CD4-positive, alpha-beta T cell (primary cell): ENCODE data around the gene MYRIP. TPM values are rescaled to one million over a fixed set of nuclear protein-coding genes. Genes with fewer than 3 reads are reported as not detected.
"Not testable (repeated sequence)": the region's sequence is repeated elsewhere in the genome, so short reads cannot be mapped to it uniquely, and the experiment has no call there.

Source experiments
- ATAC-seq: fragments of 200-7000 bp; cut with Tn5 transposase; one replicate; pipeline ENCODE4 v1.10.0; 2022; ENCODE audit warnings: mild to moderate bottlenecking; ENCODE audit not compliant: poor library complexity
- CTCF ChIA-PET: fragments of 350-600 bp; sonication (Branson Sonifier 250); formaldehyde crosslinking; loops from one replicate; lab custom pipeline; 2021; ENCODE audit warnings: antibody characterized with exemption, inconsistent platforms; lab: Charles Lee
- POLR2A ChIA-PET: fragments of 350-600 bp; sonication (Branson Sonifier 250); formaldehyde crosslinking; loops from one replicate; lab custom pipeline; 2021; ENCODE audit warnings: antibody characterized with exemption, inconsistent platforms; lab: Charles Lee
- DNase-seq, 14 experiments: peaks; one replicate each; pipeline ENCODE4 v3.0.0-alpha.2; 2013 to 2020; ENCODE audit warnings: mixed read lengths in 2 of 14
- H3K27ac ChIP-seq, 2 donors: one replicate each; pipeline versions ENCODE4 v1.5.1 to v1.7.0; 2013; ENCODE audit warnings: low read length in 2 of 2, low read depth in 1 of 2, mild to moderate bottlenecking in 1 of 2
- H3K27me3 ChIP-seq, 2 experiments: 1 replicate in 1 of 2; 2 replicates in 1 of 2; pipeline versions ENCODE4 v1.6.1 to v1.7.0; 2013; ENCODE audit warnings: low read length in 2 of 2, control low read depth in 1 of 2, mild to moderate bottlenecking in 1 of 2, moderate library complexity in 1 of 2; ENCODE audit not compliant: insufficient read depth in 2 of 2, control insufficient read depth in 1 of 2
- H3K36me3 ChIP-seq: one replicate; pipeline ENCODE4 v1.6.1; 2013; ENCODE audit warnings: low read length, control low read depth; ENCODE audit not compliant: insufficient read depth
- H3K4me1 ChIP-seq: one replicate; pipeline ENCODE4 v1.6.1; 2013; ENCODE audit warnings: low read length, control low read depth; ENCODE audit not compliant: insufficient read depth
- H3K4me3 ChIP-seq: one replicate; pipeline ENCODE4 v1.5.1; 2013; ENCODE audit warnings: mild to moderate bottlenecking, low read length, moderate library complexity
- H3K9me3 ChIP-seq, 2 experiments: 1 replicate in 1 of 2; 2 replicates in 1 of 2; pipeline versions ENCODE4 v1.6.1 to v1.7.0; 2013; ENCODE audit warnings: low read length in 2 of 2, mild to moderate bottlenecking in 2 of 2, control low read depth in 1 of 2, moderate library complexity in 1 of 2; ENCODE audit not compliant: control insufficient read depth in 1 of 2, insufficient read depth in 1 of 2
- H3K27ac Mint-ChIP-seq: one replicate; pipeline ENCODE4 v1.8.0; 2020; ENCODE audit warnings: mixed read lengths
- H3K27me3 Mint-ChIP-seq: one replicate; pipeline ENCODE4 v1.8.0; 2021; ENCODE audit warnings: mixed read lengths
- H3K36me3 Mint-ChIP-seq: one replicate; pipeline ENCODE4 v1.8.0; 2021; ENCODE audit warnings: low read depth, mixed read lengths
- H3K4me1 Mint-ChIP-seq: one replicate; pipeline ENCODE4 v1.8.0; 2021; ENCODE audit warnings: low read depth, mixed read lengths
- H3K4me3 Mint-ChIP-seq: one replicate; pipeline ENCODE4 v1.8.0; 2020; ENCODE audit warnings: mild to moderate bottlenecking, mixed read lengths
- H3K9me3 Mint-ChIP-seq: one replicate; pipeline ENCODE4 v1.8.0; 2020; ENCODE audit warnings: mixed read lengths
- intact Hi-C, 2 experiments: fragments of 100-400 bp; cut with DNase I in 1 of 2; cut with micrococcal nuclease in 1 of 2; formaldehyde crosslinking; loops; one replicate each; pipeline versions ENCODE4 v1.15.1 to v1.9.0; 2023 to 2025; cut with DNase I, micrococcal nuclease
- total RNA-seq, 174 experiments: library from RNA in 2 of 174; stranded (reverse) in 2 of 174; gene quantifications; one replicate each; pipeline ENCODE4 v1.2.3 and lab custom pipeline; 2021 to 2026
- TF ChIP-seq, protein P1 (sequence below): fragments of 200-600 bp; IDR thresholded peaks from one replicate; pipeline ENCODE4 v1.8.0; 2022; ENCODE audit warnings: antibody characterized with exemption, mild to moderate bottlenecking

The MYRIP gene
- total RNA-seq, 2 experiments from 2014 or later, result not detected

DNA sequence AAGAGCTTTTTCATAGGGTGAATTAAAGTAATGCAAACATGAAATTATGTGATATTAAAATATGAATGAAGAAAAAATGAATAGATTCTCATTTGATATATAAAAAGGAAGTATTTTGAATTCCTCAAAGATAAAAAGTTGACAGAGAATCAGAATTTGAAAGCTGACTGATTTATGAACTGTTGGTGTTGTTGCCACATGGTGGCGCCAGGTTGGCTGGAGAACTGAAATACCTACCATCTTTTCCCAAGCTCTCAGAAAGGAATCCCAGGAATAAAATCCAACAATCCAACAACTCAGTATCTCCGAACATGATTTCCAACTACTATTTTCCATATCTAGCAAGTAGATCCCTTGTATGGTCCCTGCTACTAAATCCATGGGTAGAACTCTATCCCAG lies 3.1 kb downstream of the MYRIP start:
- ChIA-PET POLR2A (no interaction called here), CTCF (no interaction called here)
- H3K27me3 Mint-ChIP-seq, result peaks cover 81% of the 10 kb centered on the region
- H3K4me1 ChIP-seq, result no peaks in the 10 kb centered on the region
- ATAC-seq (no peak), DNase-seq (no peak)
- no peak overlapping the region for H3K4me3 ChIP-seq
- no peak overlapping the region for H3K27ac Mint-ChIP-seq
- H3K27me3 ChIP-seq, result peaks cover 29 to 51% of the 10 kb centered on the region in 2 experiments
- peaks cover 17% of the 10 kb centered on the region for H3K4me1 Mint-ChIP-seq
- no peaks in the 10 kb centered on the region for H3K36me3 ChIP-seq
- intact Hi-C loops, result no loop called here
- no peaks in the 10 kb centered on the region for H3K9me3 Mint-ChIP-seq
- H3K36me3 Mint-ChIP-seq, result no peaks in the 10 kb centered on the region
- TF ChIP-seq, protein P1, sequence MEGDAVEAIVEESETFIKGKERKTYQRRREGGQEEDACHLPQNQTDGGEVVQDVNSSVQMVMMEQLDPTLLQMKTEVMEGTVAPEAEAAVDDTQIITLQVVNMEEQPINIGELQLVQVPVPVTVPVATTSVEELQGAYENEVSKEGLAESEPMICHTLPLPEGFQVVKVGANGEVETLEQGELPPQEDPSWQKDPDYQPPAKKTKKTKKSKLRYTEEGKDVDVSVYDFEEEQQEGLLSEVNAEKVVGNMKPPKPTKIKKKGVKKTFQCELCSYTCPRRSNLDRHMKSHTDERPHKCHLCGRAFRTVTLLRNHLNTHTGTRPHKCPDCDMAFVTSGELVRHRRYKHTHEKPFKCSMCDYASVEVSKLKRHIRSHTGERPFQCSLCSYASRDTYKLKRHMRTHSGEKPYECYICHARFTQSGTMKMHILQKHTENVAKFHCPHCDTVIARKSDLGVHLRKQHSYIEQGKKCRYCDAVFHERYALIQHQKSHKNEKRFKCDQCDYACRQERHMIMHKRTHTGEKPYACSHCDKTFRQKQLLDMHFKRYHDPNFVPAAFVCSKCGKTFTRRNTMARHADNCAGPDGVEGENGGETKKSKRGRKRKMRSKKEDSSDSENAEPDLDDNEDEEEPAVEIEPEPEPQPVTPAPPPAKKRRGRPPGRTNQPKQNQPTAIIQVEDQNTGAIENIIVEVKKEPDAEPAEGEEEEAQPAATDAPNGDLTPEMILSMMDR, result no peak
- H3K4me3 Mint-ChIP-seq, result no peak overlapping the region
- H3K9me3 ChIP-seq, result peaks cover 0 to 5% of the 10 kb centered on the region in 2 experiments
- H3K27ac ChIP-seq, result no peak overlapping the region

DNA sequence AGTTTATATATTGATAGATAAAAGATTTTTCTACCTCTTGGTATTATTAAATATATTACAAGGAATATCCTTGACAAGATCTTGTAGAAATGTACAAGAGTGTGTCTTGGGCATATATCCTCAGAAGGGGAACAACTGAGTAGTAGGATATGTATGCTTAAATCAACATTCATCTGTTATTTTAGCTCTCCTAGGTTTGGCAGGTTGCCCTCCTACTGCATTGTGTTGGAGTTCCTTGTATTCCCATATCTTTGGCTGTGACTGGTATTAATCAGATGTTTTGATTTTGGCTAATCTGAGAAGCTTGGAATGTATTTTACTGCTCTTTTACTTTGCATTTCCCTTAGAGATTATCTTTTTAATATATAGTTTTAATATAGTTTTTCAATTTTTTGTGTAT lies 4.6 kb downstream of the MYRIP start:
- peaks cover 23 to 36% of the 10 kb centered on the region in 2 experiments for H3K27me3 ChIP-seq
- CTCF ChIA-PET, result no interaction called here
- peaks cover 74% of the 10 kb centered on the region for H3K27me3 Mint-ChIP-seq
- H3K4me3 Mint-ChIP-seq, result no peak overlapping the region
- ATAC-seq (no peak), DNase-seq (no peak)
- H3K36me3 ChIP-seq, result no peaks in the 10 kb centered on the region
- H3K4me3 ChIP-seq, result no peak overlapping the region
- no peak overlapping the region for H3K27ac ChIP-seq
- peaks cover 12% of the 10 kb centered on the region for H3K4me1 Mint-ChIP-seq
- no peaks in the 10 kb centered on the region for H3K36me3 Mint-ChIP-seq
- H3K9me3 ChIP-seq, result peaks cover 0 to 5% of the 10 kb centered on the region in 2 experiments
- no peak overlapping the region for H3K27ac Mint-ChIP-seq
- intact Hi-C loops, result no loop called here
- no peaks in the 10 kb centered on the region for H3K9me3 Mint-ChIP-seq
- TF ChIP-seq, protein P1, result no peak
- POLR2A ChIA-PET, result interaction anchor here (0.7 kb wide), 1 partner anchor 66 kb away, joined by 3 read pairs; no protein-coding TSS in a partner anchor
- H3K4me1 ChIP-seq, result no peaks in the 10 kb centered on the region

DNA sequence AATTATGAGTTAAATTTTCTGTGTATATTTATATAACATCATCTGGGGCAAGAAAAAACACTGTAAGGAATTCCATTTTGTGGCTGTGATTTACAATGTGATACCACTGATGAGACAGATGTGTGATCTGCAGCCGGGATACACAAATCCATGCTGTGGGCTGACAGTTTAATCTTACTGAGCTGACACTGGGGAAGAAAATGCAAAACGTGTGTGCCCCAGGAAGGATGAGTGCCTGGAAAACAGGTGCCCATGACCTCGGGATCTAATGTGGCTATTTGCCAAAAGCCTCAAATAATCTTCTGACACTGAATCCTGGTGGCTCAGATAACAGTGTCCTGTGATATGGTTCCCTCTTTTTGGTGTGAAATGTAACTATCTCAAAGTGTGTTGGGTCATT lies 10.5 kb downstream of the MYRIP start:
- H3K27me3 Mint-ChIP-seq, result peaks cover 21% of the 10 kb centered on the region
- H3K36me3 ChIP-seq, result no peaks in the 10 kb centered on the region
- H3K9me3 ChIP-seq, result no peaks in the 10 kb centered on the region
- no peaks in the 10 kb centered on the region for H3K4me1 Mint-ChIP-seq
- H3K9me3 Mint-ChIP-seq, result no peaks in the 10 kb centered on the region
- DNase-seq (no peak), ATAC-seq (no peak)
- H3K4me3 Mint-ChIP-seq, result no peak overlapping the region
- no peak overlapping the region for H3K27ac Mint-ChIP-seq
- no peaks in the 10 kb centered on the region for H3K36me3 Mint-ChIP-seq
- H3K27me3 ChIP-seq, result peaks cover 0 to 4% of the 10 kb centered on the region in 2 experiments
- H3K4me3 ChIP-seq, result no peak overlapping the region
- POLR2A ChIA-PET, result no interaction called here
- H3K27ac ChIP-seq, result no peak overlapping the region
- intact Hi-C loops, result no loop called here
- CTCF ChIA-PET, result no interaction called here
- TF ChIP-seq, protein P1, result no peak
- no peaks in the 10 kb centered on the region for H3K4me1 ChIP-seq

DNA sequence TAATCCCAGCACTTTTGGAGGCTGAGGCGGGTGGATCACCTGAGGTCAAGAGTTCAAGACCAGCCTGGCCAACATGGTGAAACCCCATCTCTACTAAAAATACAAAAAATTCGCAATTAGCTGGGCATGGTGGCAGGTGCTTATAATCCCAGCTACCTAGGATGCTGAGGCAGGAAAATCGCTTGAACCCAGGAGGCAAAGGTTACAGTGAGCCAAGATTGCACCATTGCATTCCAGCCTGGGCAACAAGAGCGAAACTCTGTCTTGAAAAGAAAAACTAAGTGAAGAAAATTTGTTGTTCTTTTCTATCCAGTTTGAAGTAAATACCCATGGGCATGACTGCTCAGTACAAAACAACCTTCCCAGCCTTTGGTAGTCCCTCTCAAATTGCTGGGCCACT lies 24.4 kb downstream of the MYRIP start:
- H3K4me3 Mint-ChIP-seq, H3K27me3 ChIP-seq, H3K27ac ChIP-seq, H3K36me3 ChIP-seq, CTCF ChIA-PET, H3K4me1 Mint-ChIP-seq, H3K36me3 Mint-ChIP-seq, H3K9me3 Mint-ChIP-seq, H3K4me1 ChIP-seq, ATAC-seq, intact Hi-C loops, POLR2A ChIA-PET, DNase-seq, H3K4me3 ChIP-seq, H3K27ac Mint-ChIP-seq, H3K9me3 ChIP-seq: not testable (repeated sequence)
- peaks cover 21% of the 10 kb centered on the region for H3K27me3 Mint-ChIP-seq
